WI38 (cell line): ENCODE measurements around the gene CIDEC.
"Not testable (repeated sequence)": the region's sequence is repeated elsewhere in the genome, so short reads cannot be mapped to it uniquely, and the experiment has no call there.

ENCODE experiments used
- H3K4me3 ChIP-seq: 2 replicates; pipeline ENCODE4 v1.5.1; 2011; ENCODE audit warnings: low read depth, mild to moderate bottlenecking, control low read depth, low read length
- TF ChIP-seq, protein P1 (sequence below): IDR thresholded peaks from 2 replicates; pipeline ENCODE4 v1.5.1; 2012; ENCODE audit warnings: low read depth, mild to moderate bottlenecking, control low read depth, low read length

The CIDEC gene

GRCh38 chr3:9859530-9860025 lies 20.5 kb downstream of the CIDEC start:
- no peak overlapping the region for H3K4me3 ChIP-seq
- TF ChIP-seq, protein P1, sequence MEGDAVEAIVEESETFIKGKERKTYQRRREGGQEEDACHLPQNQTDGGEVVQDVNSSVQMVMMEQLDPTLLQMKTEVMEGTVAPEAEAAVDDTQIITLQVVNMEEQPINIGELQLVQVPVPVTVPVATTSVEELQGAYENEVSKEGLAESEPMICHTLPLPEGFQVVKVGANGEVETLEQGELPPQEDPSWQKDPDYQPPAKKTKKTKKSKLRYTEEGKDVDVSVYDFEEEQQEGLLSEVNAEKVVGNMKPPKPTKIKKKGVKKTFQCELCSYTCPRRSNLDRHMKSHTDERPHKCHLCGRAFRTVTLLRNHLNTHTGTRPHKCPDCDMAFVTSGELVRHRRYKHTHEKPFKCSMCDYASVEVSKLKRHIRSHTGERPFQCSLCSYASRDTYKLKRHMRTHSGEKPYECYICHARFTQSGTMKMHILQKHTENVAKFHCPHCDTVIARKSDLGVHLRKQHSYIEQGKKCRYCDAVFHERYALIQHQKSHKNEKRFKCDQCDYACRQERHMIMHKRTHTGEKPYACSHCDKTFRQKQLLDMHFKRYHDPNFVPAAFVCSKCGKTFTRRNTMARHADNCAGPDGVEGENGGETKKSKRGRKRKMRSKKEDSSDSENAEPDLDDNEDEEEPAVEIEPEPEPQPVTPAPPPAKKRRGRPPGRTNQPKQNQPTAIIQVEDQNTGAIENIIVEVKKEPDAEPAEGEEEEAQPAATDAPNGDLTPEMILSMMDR: no peak

- H3K4me3 ChIP-seq: no peak overlapping the region
- TF ChIP-seq, protein P1: no peak
These were observed 24.5 kb downstream of the CIDEC start for GRCh38 chr3:9855594-9855993.

DNA sequence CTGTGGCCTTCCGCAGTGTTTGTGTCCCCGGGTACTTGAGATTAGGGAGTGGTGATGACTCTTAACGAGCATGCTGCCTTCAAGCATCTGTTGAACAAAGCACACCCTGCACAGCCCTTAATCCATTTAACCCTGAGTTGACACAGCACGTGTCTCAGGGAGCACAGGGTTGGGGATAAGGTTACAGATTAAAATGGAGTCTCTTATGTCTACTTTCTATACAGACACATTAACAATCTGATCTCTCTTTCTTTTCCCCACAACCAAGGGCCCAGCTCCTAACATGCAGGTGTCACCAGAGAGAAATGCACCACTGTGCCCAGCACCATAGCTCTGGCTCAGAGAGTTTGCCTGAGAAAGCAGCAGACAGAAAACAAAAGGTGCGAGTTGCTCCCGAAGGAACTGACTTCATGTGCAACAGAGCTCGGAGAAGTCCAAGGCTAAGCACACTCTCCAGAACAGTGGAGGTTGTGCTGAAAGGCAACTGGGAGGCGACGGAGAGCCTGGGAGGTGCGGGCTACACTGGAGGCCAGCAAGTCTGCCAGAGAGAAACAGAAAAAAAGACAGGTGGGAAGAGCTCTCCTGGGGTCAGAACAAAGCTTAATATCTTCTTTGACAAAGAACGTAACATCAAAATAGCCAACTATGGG lies 25.6 kb downstream of the CIDEC start:
- not testable (repeated sequence) for H3K4me3 ChIP-seq

- TF ChIP-seq, protein P1: no peak
- H3K4me3 ChIP-seq: no peak overlapping the region
These were observed 27.5 kb downstream of the CIDEC start for GRCh38 chr3:9852528-9852927.

- not testable (repeated sequence) for H3K4me3 ChIP-seq
These were observed 28.1 kb downstream of the CIDEC start for GRCh38 chr3:9851926-9852325.

- not testable (repeated sequence) for H3K4me3 ChIP-seq
These were observed 28.7 kb downstream of the CIDEC start for GRCh38 chr3:9851383-9851782.

GRCh38 chr3:9848860-9849259 lies 31.2 kb downstream of the CIDEC start:
- TF ChIP-seq, protein P1: 0 out of 2 replicates have a peak, but pooled peaks have one; percentile 29
- H3K4me3 ChIP-seq: not testable (repeated sequence)

DNA sequence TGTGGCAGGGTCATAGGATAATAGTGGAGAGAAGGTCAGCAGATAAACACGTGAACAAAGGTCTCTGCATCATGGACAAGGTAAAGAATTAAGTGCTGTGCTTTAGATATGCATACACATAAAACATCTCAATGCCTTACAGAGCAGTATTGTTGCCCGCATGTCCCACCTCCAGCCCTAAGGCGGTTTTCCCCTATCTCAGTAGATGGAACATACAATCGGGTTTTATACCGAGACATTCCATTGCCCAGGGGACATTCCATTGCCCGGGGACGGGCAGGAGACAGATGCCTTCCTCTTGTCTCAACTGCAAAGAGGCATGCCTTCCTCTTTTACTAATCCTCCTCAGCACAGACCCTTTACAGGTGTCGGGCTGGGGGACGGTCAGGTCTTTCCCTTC lies 32.2 kb downstream of the CIDEC start:
- not testable (repeated sequence) for H3K4me3 ChIP-seq

GRCh38 chr3:9846931-9847488 lies 33.0 kb downstream of the CIDEC start:
- TF ChIP-seq, protein P1: no peak
- no peak overlapping the region for H3K4me3 ChIP-seq
